DMS153 treated with DMSO at 0.1 percent for 48 hours (cell line): Measurements from ENCODE around the gene CCNI.
"Not testable (repeated sequence)": the region's sequence is repeated elsewhere in the genome, so short reads cannot be mapped to it uniquely, and the experiment has no call there.

ENCODE experiments used
- DNase-seq: peaks from one replicate; lab custom pipeline; 2025; ENCODE audit not compliant: unreplicated experiment; lab: John Stamatoyannopoulos, UW

CCNI gene, protein sequence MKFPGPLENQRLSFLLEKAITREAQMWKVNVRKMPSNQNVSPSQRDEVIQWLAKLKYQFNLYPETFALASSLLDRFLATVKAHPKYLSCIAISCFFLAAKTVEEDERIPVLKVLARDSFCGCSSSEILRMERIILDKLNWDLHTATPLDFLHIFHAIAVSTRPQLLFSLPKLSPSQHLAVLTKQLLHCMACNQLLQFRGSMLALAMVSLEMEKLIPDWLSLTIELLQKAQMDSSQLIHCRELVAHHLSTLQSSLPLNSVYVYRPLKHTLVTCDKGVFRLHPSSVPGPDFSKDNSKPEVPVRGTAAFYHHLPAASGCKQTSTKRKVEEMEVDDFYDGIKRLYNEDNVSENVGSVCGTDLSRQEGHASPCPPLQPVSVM

DNA sequence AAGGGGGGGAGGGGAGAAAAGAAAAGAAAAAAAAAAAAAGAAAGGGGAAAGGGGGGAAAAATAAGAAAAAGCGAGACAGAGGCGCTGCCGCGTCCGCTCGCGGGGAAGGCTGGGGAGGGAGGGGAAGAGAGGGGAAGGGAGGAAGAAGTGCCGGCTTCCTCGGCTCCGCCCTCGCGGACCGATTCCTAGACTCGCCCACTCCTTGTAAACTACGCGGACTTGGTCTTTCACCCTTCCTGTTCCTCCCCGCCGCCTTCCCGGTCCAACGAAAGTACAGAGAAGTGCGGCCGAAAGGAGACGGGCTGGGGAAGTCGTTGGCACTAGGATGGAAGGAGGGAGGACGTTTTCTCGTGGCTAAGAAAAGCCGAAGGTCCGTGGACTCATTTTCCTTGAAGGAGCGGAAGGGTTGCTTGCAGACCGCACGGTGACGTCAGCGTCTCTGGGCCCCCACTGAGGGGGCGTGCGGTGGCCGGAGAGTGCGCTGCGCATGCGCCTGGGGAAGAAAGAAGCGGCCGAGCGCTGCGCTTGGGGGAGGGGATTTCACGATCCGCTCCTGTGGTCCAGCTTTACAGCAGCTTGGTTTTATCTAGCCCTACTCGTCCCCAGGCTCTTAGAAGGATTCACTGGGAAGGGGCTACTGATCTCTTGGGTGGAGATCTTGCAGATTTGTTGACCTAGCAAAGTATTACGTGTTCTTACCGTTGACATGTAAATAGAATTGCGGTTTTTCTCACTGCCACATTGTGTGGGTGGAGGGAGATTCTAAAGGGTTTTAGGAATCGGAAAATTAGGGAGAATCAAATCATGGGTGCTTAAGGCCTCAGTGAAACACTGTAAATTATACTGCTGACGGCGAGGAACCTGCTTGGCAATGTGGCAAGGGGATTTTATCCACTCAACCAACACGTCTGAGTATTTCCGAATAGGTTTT is at the start of gene CCNI:
Gene CCNI (minus strand): TSS at position 121 of the 931 bp plus-strand sequence. CDS start 9,627 bp downstream, outside the sequence.
- peak; percentile 96 for DNase-seq

DNA sequence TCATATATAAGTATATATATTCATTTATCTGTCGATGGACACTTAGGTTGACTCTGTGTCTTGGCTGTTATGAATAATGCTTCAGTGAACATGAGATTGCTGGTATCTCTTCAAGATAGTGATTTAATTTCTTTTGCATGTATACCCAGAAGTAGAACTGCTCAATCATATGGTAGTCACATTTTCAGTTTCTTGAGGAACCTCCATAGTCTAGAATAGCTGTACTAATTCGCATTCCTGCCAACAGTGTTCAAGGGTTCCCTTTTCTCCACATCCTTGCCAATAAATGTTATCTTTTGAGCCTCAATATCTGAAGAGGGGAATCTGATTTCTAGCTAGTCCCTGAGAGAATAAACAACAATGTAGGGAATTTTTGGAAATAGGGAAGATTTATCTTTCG is 48.8 kb upstream of the CCNI start:
- DNase-seq = no peak

DNA sequence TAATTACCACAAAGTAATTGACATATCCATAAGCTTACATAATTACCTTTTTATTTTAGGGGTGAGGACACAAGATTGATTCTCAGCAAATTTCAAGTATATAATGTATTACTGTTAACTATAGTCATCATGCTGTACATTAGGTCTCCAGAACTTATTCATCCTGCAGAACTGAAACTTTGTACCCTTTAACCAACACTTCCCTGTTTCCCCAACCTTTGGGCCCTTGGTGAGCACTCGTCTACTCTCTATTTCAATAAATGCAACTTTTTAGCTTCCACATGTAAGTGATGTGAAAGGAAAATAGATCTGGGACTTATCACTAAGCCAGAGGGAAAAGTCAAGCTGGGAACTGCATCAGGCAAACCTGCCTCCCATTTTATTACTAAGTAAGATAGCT is 47.6 kb upstream of the CCNI start:
- no peak for DNase-seq

DNA sequence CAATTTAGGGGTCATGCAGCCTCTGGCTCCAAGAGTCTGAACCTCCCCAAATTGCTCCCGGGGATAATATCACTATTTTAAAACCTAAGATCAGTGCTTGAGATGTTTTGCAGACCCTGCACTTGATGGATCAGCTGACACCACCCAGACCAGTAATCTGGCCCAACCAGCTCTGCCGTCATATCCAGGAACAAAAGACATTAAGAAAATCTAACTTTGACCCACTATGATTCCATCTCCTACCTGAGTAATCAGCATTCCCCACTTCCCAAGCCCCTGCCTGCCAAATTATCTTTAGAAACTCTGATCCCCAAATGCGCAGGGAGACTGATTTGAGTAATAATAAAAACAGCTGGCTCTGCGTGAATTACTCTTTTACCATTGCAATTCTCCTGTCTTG is 46.9 kb upstream of the CCNI start:
- DNase-seq = no peak

DNA sequence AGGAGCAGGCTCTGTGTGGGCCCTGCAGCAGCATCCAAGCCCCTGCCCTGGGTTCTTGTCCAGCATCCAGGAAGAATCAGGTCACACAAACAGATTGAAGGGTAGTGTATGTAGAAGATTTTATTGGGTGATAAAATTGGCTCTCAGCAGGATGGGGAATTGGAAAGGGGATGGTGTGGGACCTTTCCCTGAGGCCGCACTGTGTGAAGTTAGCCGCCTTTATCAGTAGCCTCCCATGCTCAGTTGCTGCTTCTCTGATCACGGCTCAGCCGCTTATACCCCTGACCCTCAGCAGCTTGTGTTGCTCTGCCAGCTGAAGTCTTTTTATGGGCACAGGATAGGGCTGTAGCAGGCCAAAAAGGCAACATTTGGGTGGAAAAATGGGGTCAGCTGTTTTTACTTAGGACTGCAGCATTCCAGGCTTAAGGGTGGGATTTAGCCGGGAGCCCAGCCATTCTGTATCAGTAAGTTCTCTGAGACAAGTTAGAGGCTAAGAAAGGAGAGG is 46.0 kb upstream of the CCNI start:
- DNase-seq = no peak

DNA sequence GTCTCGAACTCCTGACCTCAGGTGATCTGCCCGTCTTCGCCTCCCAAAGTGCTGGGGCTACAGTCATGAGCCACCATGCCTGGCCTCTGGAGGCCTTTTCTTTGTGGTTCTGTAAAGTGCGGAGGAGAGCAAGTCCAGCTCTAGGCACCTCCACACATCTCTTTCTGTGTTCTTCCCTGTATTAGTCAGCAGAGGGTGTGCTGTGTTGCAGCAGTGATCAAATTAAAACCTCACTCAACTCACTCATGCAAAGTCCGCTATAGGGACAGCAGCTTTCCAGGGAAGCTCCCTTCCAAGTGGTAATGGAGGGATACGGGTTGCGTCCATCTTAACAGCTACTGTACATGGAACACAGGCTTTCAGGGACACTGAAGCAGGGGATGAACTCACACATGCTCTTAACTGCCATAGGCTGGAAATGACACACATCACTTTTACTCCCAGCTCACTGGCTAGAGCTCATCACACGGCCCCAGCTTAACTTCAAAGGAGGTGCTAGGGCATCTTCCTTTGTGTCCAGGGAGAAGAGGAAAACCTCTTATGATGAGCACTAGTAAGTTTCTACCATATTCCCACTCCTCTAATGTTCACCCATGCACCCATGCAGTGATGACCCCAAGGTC is 45.2 kb upstream of the CCNI start:
- no peak for DNase-seq

DNA sequence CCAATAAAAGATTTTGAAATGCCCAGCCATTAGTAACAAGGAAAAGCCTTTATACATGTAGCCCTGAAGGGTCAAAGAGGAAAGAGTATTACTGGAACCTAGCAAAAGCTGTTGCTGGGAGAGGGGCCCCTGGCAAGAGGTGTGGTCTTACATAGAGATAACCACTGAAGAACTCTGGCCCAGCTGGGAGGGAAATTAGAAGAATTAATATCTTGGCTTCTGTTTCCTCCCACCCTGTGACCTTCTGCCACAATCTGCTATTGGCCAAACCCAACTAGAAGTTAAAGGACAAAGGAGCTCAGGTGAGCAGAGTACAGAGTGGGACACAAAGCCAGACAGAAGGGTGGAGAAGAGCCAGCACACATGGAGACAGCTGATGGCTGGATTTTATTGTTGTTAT is 41.9 kb upstream of the CCNI start:
- no peak for DNase-seq

DNA sequence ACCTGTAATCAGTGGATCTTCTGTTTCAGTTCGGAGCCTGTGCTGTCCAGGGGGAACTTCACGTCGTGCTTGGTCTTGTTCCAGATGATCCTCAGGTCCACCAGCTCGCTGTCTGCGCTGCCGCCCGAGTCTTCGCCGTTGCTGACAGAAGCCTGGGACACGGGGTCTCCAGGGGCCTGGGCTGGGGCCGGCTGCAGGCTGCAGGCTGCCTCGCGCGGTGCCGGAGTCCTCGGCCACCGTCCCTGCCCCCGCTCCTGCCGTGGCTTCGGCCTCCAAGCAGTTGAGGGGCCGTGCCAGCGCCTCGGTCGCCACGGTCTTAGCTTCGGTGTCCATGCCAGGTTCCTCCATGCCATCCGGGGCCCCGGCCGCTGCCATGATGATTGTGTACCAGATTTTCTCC is 37.3 kb upstream of the CCNI start:
- no peak for DNase-seq

DNA sequence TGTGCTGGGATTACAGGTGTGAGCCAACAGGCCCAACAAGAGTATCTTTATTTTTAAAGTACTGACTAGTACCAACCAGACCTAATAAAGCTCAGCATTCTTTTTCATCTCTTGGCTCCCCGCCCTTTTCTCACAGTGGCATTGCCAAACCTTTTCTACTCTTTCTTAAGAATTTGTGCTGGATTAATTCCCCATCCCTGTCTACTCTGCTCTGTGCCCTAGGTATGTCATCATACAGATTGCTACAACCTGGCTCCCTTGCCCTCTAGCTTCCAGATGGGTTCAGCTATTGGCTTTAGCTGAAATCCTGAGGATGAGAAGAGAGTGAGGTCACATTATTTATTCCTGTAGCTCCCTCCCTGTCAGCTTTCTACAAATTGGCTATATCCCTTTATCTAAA is 34.9 kb upstream of the CCNI start:
- no peak for DNase-seq

DNA sequence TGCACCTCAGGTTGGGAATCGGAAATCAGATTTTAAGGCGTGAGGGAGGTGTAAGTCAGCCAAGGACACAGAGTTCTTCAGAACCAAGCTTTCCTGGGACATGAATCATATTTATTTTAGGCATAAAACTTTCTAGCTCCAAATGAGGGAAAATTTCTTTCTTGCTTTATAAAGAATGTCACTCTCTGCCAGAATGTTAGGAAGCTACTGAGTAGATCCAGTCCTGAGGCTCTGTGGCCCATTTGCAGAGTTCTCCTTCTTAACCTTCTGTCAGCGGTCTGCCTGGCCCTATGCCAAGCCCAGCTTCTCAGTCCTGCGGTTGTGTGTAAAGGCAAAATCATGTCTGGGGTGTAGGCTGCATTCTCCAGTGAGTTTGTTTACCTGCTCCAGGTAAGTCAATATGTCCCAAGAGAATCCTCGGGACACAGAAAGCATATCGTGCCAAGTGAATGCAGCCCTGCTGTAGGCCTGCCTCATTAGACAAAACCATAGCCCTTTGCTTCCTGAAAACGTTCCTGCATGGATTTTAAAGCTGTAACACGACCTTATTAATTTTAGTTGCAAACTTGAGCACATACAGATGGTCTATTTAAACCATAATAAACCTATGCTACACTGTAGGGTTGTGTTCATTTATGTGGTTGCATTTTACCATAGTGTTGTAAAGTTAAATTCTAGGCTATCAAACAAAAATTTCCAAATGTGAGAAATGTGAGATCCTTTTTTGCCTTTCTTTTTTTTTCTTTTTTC is 29.2 kb upstream of the CCNI start:
- peak; percentile 87 for DNase-seq

DNA sequence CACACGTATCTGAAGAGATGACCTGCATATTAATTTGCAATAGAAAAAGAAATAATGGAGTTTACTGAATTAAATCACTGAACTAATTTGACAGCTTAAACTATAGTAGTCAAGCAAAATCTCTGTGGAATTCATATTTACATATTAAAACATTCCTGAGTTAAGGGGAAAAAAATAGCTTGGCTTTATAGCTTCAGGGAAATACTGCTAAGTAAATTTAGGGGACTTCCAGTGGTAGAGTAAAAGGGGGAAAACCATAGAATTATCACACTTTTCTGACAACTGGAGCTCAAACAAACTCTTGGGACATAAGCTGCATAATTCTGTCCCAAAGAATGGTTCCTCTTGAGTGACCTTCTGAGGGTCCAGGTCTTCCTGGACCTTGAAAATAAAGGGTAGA is 28.6 kb upstream of the CCNI start:
- no peak for DNase-seq

DNA sequence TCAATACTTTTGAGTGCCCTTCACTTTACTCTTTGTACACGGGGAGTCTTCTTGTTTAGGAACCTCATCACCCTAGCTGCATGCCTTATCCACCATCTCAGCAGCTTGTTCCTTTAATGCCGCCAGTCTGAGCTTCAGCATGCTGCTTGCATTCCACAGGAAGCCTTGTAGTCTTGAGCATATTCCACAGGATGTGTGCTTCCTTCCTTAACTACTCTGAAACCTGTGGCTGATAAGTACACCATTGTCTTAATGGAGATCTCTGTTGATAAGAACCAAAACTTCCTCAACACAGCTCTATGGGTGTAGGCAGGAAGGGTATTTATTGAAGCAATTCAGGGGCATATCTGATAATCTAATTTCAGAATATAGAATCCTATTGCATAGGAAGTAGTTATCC is 24.4 kb upstream of the CCNI start:
- DNase-seq = no peak

DNA sequence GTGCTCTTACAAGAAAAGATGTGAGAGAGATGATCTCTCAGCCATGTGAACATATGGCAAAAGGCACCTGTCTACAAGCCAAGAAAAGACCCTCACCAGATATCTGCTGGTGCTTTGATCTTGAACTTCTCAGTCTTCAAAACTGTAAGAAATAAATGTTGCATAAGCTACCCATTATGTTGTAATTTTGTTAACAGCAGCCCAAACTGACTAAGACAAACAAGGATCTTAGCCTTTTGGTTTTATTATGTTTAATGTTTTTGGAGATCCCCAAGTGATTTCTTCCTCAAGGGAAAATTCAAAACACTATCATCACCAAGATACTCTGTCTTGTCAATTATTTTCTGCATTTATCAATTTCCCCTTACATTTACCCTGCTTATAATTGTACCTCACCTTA is 21.8 kb upstream of the CCNI start:
- DNase-seq = no peak

DNA sequence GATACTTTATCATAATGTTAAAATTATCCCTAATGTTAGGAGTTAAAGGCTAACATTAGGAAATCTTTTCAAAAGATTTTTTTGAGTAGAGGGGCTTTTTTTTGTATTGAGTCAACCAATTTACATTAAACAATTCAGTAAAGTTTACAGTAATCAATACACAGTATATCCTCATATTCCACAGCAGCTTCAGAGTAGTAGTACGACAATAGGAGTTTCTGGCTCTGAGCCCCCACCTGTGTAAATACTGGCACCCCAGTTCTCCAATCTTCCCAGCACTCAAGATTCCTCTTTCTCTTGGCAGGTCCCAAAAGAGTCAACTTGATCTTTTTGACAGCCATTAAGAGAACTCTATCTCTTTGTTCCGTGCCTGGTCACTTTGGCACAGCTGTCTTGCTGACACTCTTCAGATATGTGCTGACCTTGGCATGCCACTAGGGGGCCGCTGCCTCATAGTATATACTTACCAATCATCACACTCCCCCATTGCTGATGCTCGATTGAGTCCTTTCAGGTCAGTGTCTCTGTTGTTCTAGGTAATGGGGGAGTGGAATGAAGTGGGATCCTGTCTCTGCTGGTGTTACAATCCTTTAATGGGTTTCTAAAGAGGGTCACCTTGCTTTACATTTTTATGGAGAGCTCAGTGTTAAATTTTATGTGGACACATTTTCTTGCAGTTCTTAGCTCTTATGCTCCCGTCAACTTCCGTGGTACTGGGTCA is 19.5 kb upstream of the CCNI start:
- DNase-seq = peak; percentile 63

DNA sequence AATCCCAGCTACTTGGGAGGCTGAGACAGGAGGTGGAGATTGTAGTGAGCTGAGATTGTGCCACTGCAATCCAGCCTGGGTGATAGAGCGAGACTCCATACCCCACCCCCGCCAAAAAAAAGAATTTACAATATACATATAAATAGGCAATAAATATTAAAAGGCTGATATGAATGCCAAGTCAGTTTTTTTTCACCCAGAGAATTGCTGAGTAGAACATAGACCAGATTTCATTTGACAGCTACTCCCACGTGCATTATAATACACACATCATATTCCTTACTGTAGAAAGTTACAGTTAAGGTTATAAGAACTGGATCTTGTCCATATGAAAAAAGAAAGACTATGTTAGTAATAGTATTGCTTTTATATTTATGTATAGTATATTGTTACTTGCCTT is 18.7 kb upstream of the CCNI start:
- DNase-seq = no peak

DNA sequence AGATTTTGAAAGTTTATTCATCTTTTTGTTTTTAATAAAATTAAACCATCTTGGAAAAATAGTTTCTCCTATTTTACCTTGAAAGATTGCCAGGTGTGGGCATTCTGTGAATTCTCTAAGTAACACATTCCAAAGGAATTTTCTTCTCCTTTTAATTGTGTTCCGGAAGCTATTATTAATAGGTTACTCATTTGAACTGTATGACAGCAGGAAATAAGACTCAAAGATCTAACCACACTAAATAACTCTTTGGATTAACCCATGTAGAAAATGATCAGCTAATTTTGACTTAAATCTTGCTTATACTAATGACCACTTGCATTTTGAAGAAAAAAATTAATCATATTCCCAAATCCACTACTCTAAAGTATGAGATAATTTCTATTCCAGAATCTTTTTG is 17.6 kb upstream of the CCNI start:
- no peak for DNase-seq

DNA sequence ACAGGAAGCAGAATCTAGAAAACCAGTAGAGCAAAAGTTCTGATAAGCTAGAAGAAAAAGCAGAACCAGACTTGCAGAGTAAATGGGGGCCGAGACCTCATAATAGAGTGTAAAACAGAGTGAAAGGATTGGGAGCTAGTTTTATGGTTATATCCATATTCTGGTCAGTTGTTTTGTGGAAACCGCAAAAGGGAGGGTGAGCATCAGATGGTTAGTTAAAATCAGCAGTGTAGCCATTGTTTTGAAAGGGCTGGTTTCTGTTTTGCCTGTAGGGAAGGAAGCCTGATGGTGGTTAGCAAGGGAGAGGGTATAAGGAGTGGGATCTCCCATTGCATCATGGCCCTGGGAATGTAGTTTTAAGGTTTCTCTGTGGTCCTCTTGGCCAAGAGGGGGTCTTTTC is 17.2 kb upstream of the CCNI start:
- DNase-seq = no peak

DNA sequence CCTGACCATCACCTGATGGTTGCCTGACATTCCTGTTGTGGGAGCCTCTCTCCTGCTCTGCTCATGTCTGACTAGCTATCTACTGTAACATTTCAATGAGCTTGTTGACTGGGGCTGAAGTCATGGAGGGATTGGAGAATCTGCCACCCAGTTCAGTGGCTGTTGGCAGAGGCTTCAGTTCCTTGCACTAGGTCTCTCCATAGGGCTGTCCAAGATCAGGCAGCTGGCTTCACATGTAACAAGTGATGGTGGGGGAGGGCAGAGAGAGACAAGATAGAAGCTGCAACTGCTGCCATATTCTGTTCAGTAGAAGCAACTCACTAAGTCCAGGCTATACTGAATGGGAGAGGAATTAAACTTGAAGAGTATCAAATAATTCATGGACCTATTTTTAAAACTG is 14.1 kb upstream of the CCNI start:
- DNase-seq = no peak

DNA sequence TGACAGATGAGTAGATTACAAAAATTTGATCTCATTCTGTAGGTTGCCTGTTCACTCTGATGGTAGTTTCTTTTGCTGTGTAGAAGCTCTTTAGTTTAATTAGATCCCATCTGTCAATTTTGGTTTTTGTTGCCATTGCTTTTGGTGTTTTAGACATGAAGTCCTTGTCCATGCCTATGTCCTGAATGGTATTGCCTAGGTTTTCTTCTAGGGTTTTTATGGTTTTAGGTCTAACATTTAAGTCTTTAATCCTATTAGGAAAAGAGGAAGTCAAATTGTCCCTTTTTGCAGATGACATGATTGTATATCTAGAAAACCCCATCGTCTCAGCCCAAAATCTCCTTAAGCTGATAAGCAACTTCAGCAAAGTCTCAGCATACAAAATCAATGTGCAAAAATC is 11.2 kb upstream of the CCNI start:
- DNase-seq = not testable (repeated sequence)

DNA sequence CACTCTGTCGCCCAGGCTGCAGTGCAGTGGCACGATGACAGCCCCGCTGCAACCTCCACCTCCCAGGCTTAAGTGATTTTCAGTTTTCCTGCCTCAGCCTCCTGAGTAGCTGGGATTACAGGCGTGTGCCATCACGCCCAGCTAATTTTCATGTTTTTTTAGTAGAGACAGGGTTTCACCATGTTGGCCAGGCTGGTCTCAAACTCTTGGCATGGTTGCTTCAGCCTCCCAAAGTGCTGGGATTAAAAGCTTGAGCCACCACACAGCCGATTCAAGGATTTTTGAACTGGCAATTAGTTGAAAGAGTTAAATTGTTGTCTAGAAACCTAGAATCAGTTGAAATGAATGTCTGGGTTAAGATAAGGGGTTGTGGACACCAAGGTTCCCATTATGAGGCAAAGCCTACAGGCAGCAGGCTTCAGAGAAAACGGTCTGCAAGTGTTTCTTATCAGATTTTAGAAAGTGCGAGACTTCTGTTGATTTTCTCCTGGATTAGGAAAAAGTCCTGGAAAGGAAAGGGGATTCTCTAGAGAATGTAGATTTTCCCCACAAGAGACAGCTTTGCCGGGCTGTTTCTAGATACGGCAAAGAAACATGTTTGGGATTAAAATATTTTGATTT is 8.3 kb upstream of the CCNI start:
- no peak for DNase-seq
